Measurements from ENCODE around the gene IMP3.

The IMP3 gene

GRCh38 chr15:75590239-75590638 lies 49.8 kb downstream of the IMP3 start:
- no peak for DNase-seq (ENCODE audit: low spot score)
- TF ChIP-seq CTCF (IDR thresholded peaks at IDR 0.05; ENCODE audit: extremely low read depth, missing control alignments): no peak

Measured in GM20000 (cell line).